NCI-H1105 treated with DMSO at 0.1 percent for 48 hours (cell line): ENCODE measurements around the gene ARHGAP4.

Source experiments
- DNase-seq: peaks from one replicate; lab custom pipeline; 2025; lab: John Stamatoyannopoulos, UW

ARHGAP4 gene

GRCh38 chrX:153925739-153926551, at the start of gene ARHGAP4:
TSS of gene ARHGAP4 (minus strand) at chrX:153926264. CDS start at chrX:153926202, 62 bp downstream.
- DNase-seq: peak; percentile 54

GRCh38 chrX:153974726-153975286, 48.7 kb upstream of the ARHGAP4 start:
- peak; percentile 3 for DNase-seq

GRCh38 chrX:153974003-153974725, 48.1 kb upstream of the ARHGAP4 start:
- no peak for DNase-seq

GRCh38 chrX:153973127-153974002, 47.3 kb upstream of the ARHGAP4 start:
- peak; percentile 91 for DNase-seq

- DNase-seq: peak; percentile 98
Measured at GRCh38 chrX:153972368-153973126, 46.5 kb upstream of the ARHGAP4 start, which contains the start of gene TMEM187. TSS of gene TMEM187 (plus strand) at chrX:153972754. CDS start at chrX:153982063, 9,309 bp downstream.

- peak; percentile 97 for DNase-seq
Measured at GRCh38 chrX:153971450-153972367, 45.6 kb upstream of the ARHGAP4 start, which contains the start of gene HCFC1. TSS of gene HCFC1 (minus strand) at chrX:153971818. CDS start at chrX:153970840, 978 bp downstream.

- DNase-seq: peak; percentile 83
Measured at GRCh38 chrX:153971124-153971449, 45.0 kb upstream of the ARHGAP4 start.

DNA sequence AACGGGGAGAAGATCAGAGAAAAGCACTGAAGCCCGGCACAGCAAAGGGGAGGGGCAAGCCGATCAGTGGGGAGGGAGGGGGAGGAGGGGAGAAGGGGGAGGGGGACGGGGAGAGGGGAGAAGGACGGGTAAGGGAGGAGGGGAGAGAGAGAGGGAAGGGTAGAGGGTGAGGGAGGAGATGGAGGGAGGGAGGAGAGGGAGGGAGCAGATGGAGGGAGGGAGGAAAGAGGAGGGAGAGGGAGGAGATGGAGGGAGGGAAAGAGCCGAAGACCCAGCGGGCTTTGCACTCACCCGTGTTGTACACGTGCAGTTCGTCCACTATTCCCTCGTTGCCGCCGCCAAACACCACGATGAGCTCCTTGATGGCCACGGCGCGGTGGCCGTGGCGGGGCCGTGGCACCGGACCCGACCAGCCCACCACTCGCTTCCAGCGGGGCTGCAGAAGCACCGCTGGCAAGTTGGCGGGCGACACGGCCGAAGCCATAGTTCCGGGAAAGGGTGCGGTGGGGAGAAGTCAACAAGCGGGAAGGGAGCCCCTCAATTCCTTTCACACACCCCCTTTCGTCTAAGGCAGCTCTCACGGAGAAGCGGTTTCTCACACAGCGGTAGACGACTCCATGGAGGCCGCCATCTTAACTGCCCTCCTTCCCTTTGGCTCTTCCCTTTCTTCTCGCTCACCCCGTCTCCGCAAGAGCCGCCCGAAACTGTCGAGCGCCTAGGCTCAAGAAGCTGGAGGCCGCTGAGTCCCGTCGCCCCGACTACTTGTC, 44.5 kb upstream of the ARHGAP4 start:
- peak; percentile 69 for DNase-seq

DNA sequence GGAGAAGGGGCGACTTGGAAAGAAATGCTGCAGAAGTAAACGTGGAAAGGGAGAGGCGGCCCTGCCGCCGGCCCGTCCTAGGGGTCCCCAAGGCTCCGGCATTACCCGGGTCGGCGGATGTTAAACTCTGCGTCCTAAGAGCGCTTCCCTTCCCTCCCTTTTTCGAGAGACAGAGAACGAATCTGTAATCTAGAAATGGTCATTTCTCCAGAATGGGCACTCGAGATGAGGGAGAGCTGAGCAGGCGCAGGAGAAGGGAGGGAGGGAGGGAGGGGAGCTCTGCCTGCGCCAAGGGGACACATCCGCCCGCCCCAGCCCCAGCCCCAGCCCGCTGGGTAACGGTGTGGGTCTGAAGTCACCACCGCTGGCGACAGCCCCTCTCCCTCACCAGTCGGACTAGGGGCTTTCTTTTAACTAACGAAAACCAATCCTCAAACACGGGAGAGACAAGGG, 43.9 kb upstream of the ARHGAP4 start:
- peak; percentile 65 for DNase-seq

GRCh38 chrX:153969125-153969903, 43.2 kb upstream of the ARHGAP4 start:
- DNase-seq: no peak

DNA sequence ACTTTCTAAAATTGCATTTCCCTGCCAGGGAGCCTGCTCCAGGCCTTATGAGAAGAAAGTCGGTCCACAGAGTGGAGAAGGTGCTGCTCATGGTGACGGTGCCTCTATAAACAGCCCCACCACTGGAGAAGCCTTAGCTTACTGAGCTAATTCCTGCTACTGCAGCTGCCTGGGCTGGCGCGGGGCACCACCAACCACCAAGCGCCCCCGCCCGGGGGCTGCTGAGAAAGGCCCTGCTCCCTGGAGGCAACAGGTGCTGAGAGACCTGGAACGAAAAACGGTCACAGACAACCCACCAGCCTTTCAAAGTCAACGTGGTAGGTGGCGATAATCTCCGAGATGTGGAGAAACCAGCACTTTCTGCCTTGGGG, 42.7 kb upstream of the ARHGAP4 start:
- peak; percentile 48 for DNase-seq

DNA sequence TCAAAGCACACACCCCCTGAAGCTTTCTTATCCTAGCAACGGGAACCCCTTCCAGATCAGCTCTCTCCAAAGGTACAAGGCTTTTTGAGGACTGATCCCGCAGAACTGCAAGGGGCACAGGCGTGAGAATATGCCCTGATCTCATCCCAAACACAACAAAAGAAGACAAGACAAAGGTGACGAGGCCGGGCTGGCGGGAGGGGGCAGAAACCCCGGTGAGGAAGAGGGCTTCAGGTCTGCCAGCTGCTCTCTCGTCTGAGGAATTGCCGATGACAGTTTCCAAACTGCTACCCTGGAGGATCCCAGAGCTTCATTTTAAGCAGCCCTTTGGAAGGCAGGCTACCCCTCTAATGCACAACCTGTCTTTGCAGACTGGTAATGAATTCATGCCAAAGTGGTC, 42.2 kb upstream of the ARHGAP4 start:
- no peak for DNase-seq

GRCh38 chrX:153967536-153968224, 41.6 kb upstream of the ARHGAP4 start:
- DNase-seq: no peak

DNA sequence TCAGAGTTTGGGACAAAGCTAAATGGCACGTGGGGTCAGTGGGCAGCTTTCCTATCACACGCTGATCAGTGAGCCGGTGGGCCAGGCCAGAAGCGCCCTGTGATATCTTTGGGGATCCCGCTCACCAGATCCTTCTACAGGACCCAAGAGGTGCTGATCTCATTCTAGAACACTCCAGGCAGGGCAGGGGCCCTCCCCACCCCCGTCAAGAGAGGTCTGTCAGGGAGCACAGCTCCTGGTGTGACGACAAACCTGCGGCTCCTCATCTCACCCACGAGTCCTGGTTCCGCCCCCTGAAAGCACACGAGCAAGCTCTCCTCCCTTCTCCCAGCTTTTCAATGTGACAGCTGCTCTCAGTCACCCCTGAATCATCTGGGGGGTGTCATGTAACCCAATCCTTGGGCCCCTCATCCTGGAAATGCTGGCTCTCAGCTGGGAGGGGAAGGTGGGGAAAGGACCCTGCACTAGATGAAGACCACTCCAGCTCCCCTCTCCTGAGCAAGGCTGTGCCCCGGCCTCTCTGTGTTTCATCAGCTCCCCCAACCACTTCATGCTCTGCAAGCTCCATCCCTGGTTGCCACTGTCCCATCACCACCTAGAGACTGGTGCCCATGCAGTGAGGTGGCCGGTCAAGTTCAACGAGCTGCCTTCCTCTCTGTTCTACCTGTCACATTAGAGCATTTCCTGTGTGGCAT, 40.9 kb upstream of the ARHGAP4 start:
- no peak for DNase-seq

DNA sequence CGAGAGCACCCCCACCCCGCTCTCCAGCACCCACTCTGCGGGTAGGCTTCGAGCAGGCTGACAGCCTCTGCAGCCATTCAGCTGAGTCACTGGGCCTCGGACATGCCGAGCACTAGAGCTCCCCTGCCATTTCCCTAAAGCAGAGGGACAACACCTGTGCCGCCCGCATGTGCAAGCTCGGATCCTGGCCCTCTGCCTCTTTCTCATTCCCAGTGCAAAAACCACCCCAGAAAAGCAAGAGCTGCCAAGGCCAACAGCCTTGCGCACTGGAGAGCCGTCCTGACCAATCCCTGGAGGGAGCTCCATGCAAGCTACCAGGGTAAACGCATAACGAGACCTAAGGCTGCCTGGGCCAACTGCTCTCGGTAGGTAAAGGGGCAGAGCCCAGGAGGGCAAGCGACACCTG, 40.2 kb upstream of the ARHGAP4 start:
- DNase-seq: no peak

DNA sequence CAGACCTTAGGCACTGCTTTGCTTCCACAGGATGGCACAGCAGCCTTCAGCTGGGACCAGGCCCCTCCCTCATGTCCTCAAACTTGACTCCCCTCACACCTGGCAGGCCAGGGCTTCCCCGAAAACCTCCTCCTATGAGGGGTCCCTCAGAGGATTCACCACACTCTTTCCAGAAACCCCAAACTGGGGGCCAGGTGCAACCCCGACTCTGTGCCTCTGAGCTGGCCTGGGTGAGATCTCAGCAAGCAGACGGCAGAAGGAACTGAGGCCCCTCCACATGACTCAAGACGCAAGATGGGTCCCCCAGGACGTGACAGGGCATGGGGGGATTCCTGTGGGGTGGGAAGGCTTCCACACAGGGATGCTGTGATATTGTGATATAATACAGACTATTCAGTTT, 39.3 kb upstream of the ARHGAP4 start:
- no peak for DNase-seq

- DNase-seq: no peak
Measured at GRCh38 chrX:153964105-153964504, 38.0 kb upstream of the ARHGAP4 start.
